Measurements from ENCODE around the gene RNF168. TPM values are rescaled to one million over a fixed set of nuclear protein-coding genes. Genes with fewer than 3 reads are reported as not detected.
"Not testable (repeated sequence)": the region's sequence is repeated elsewhere in the genome, so short reads cannot be mapped to it uniquely, and the experiment has no call there.

The RNF168 gene
- total and polyA plus RNA-seq, 11 donors, result 8.4 to 31.8 (median 20.8) TPM

GRCh38 chr3:196428041-196428440 is 75.5 kb downstream of the RNF168 start:
- no peaks in the 10 kb centered on the region for H3K9me3 ChIP-seq
- H3K4me3 ChIP-seq, result no peak overlapping the region
- WGBS, 4 donors, result 66 to 76% (median 70%) methylated on average over 6 of the region's 6 CpGs
- H3K4me1 ChIP-seq, result peaks cover 0 to 49% (median 22%) of the 10 kb centered on the region in 12 donors
- no peak overlapping the region for H3K27ac ChIP-seq
- no peak for ATAC-seq
- intact Hi-C loops (cut with DNase I), result no loop called here
- no peaks in the 10 kb centered on the region for H3K27me3 ChIP-seq
- H3K36me3 ChIP-seq, result peaks cover 0 to 22% (median 11%) of the 10 kb centered on the region in 9 donors
- DNase-seq, result no peak
- no peak for TF ChIP-seq POLR2A (IDR thresholded peaks at IDR 0.05)
- TF ChIP-seq, protein P1, sequence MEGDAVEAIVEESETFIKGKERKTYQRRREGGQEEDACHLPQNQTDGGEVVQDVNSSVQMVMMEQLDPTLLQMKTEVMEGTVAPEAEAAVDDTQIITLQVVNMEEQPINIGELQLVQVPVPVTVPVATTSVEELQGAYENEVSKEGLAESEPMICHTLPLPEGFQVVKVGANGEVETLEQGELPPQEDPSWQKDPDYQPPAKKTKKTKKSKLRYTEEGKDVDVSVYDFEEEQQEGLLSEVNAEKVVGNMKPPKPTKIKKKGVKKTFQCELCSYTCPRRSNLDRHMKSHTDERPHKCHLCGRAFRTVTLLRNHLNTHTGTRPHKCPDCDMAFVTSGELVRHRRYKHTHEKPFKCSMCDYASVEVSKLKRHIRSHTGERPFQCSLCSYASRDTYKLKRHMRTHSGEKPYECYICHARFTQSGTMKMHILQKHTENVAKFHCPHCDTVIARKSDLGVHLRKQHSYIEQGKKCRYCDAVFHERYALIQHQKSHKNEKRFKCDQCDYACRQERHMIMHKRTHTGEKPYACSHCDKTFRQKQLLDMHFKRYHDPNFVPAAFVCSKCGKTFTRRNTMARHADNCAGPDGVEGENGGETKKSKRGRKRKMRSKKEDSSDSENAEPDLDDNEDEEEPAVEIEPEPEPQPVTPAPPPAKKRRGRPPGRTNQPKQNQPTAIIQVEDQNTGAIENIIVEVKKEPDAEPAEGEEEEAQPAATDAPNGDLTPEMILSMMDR (IDR thresholded peaks at IDR 0.05), result no peak

GRCh38 chr3:196424421-196424820 is 79.1 kb downstream of the RNF168 start:
- Histone ChIP-seq H3K4me1 (peaks cover 0 to 65% (median 28%) of the 10 kb centered on the region in 12 donors), H3K36me3 (peaks cover 0 to 22% (median 11%) of the 10 kb centered on the region in 9 donors)
- H3K9me3 ChIP-seq; ATAC-seq; H3K27ac ChIP-seq; DNase-seq; H3K4me3 ChIP-seq; intact Hi-C loops (cut with DNase I); H3K27me3 ChIP-seq: not testable (repeated sequence)
- 91 to 95% (median 95%) methylated on average over 6 of the region's 6 CpGs for WGBS, 4 donors

DNA sequence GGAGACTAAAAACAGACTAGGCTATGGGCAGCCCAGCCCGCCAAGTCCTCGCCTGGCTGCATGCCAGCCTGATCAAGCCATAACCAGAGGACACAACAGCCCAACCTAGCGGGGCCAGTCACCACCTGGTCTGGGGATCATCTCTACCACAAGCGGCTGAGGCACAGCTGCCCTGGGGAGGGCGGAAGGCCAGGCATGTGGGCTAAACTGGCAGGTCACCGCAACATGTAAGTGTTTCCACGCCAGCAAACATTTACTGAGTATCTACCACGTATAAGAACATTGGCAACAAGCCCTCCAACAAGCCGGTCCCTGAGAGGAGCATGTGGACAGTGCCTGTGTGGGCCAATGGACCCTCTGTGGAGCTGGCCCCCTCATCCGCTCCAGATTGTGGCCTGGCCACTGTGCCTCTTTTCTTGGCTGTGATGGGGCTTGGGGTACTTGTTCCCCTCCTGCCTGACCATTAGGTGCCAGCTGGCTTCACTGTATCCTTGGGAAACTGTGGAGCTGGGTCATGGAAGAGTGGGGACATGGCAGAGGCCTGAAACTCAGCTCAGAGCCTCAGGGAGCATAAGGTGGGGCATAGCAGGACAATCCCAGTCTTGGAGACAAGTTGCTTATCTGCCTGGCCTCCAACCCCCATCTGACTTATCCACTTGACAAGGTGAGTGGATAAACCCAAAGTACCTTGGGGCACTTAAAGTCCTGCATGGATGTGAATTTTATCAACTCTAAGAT is 80.4 kb downstream of the RNF168 start:
- no peaks in the 10 kb centered on the region for H3K9me3 ChIP-seq
- TF ChIP-seq, protein P1 (IDR thresholded peaks at IDR 0.05), result peak in 1 of 12 donors; percentile 7
- TF ChIP-seq POLR2A (IDR thresholded peaks at IDR 0.05), result no peak
- no peaks in the 10 kb centered on the region for H3K27me3 ChIP-seq
- DNase-seq (peak; percentile 82 to 94 (median 89)), ATAC-seq (peak; percentile 95 to 98 (median 96))
- H3K4me3 ChIP-seq, result no peak overlapping the region
- H3K36me3 ChIP-seq, result peaks cover 0 to 22% (median 11%) of the 10 kb centered on the region in 9 donors
- H3K27ac ChIP-seq, result peak overlapping the region in 11 of 12 donors; percentile 37 to 81 (median 72)
- intact Hi-C loops (cut with DNase I), result no loop called here
- WGBS, 4 donors, result 15 to 38% (median 30%) methylated on average over 7 to 10 of the region's 10 CpGs
- H3K4me1 ChIP-seq, result peaks cover 0 to 75% (median 33%) of the 10 kb centered on the region in 12 donors

DNA sequence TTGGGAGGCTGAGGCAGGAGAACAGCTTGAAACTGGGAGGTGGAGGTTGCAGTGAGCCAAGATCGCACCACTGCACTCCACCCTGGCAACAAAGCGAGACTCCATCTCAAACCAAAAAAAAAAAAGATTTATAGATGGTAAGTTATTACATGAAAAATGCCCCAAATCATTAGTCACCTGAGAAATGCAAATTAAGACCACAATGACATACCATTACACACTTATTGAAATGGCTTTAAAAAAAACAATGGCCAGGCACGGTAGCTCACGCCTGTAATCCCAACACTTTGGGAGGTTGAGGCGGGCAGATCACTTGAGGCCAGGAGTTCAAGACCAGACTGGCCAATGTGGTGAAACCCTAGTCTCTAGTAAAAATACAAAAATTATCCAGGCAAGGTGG is 81.9 kb downstream of the RNF168 start:
- Histone ChIP-seq H3K27ac (peak overlapping the region in 8 of 12 donors; percentile 52 to 81 (median 76)), H3K4me1 (peaks cover 0 to 78% (median 34%) of the 10 kb centered on the region in 12 donors), H3K36me3 (peaks cover 0 to 11% (median 4%) of the 10 kb centered on the region in 9 donors)
- H3K4me3 ChIP-seq; DNase-seq; intact Hi-C loops (cut with DNase I); H3K27me3 ChIP-seq; H3K9me3 ChIP-seq; ATAC-seq: not testable (repeated sequence)
- 95 to 97% (median 95%) methylated on average over 5 of the region's 5 CpGs for WGBS, 4 donors

DNA sequence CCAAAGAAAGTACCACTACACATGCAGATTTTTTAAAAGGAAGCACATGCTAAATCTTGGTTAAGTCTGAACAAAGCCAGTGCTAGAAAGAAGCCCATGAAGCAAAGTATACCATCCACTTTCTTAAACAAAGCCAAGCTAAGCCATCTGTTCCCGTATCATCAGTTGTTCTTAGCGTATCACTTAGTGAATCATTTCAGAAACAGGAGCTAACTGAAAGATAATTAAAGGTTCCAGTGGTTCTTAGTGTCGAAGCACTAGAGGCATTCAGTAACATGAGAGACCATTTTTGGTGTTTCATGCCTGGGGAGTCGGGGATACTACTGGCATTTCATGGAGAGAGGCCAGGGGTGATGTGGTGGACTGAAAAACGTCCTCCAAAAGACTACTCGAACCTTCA is 84.2 kb downstream of the RNF168 start:
- Histone ChIP-seq H3K4me1 (peaks cover 0 to 79% (median 36%) of the 10 kb centered on the region in 12 donors), H3K36me3 (no peaks in the 10 kb centered on the region), H3K27me3 (no peaks in the 10 kb centered on the region), H3K27ac (no peak overlapping the region), H3K9me3 (no peaks in the 10 kb centered on the region), H3K4me3 (no peak overlapping the region)
- 76 to 81% (median 78%) methylated on average over 6 of the region's 6 CpGs for WGBS, 4 donors
- no peak for TF ChIP-seq POLR2A (IDR thresholded peaks at IDR 0.05)
- TF ChIP-seq, protein P1 (IDR thresholded peaks at IDR 0.05), result no peak
- intact Hi-C loops (cut with DNase I), result no loop called here
- DNase-seq (no peak), ATAC-seq (no peak)

Other genes starting within 250 kb of the RNF168 start
- gene PCYT1A, start 216.0 kb downstream of the RNF168 start, total RNA-seq, result 100 to 1,000 TPM in 7 of 9 donors, 10 to 100 TPM in 2; 90.4 to 149 (median 105) TPM
- gene PCYT1A, start 216.0 kb downstream of the RNF168 start, polyA plus RNA-seq, result 10 to 100 TPM; 29.4 to 58.0 TPM
- 1 to 10 TPM; 1.9 to 4.6 (median 3.6) TPM for gene DYNLT2B, start 185.5 kb downstream of the RNF168 start, total RNA-seq
- 1 to 10 TPM; 4.3 to 8.8 TPM for gene DYNLT2B, start 185.5 kb downstream of the RNF168 start, polyA plus RNA-seq
- 10 to 100 TPM in 1 of 9 donors, 1 to 10 TPM in 1, under 1 TPM in 3, not detected in 4; 0.38 to 23.5 (median 0.85) TPM for gene TM4SF19, start 165.4 kb downstream of the RNF168 start, total RNA-seq
- not detected for gene TM4SF19, start 165.4 kb downstream of the RNF168 start, polyA plus RNA-seq
- gene UBXN7, start 71.3 kb downstream of the RNF168 start, total RNA-seq, result 10 to 100 TPM; 10.3 to 50.2 (median 29.5) TPM
- gene UBXN7, start 71.3 kb downstream of the RNF168 start, polyA plus RNA-seq, result 10 to 100 TPM in 1 of 2 donors, 1 to 10 TPM in 1; 6.9 to 10.3 TPM
- 100 to 1,000 TPM in 2 of 9 donors, 10 to 100 TPM in 7; 14.5 to 130 (median 50.0) TPM for gene SMCO1, start 11.6 kb upstream of the RNF168 start, total RNA-seq
- 100 to 1,000 TPM in 1 of 2 donors, 1 to 10 TPM in 1; 2.6 to 105 TPM for gene SMCO1, start 11.6 kb upstream of the RNF168 start, polyA plus RNA-seq
- 10 to 100 TPM in 2 of 9 donors, 1 to 10 TPM in 7; 4.2 to 15.5 (median 8.4) TPM for gene WDR53, start 64.8 kb upstream of the RNF168 start, total RNA-seq
- 1 to 10 TPM; 7.3 to 9.7 TPM for gene WDR53, start 64.8 kb upstream of the RNF168 start, polyA plus RNA-seq
- gene FBXO45, start 64.9 kb upstream of the RNF168 start, total RNA-seq, result 1 to 10 TPM; 5.3 to 7.9 (median 6.6) TPM
- gene FBXO45, start 64.9 kb upstream of the RNF168 start, polyA plus RNA-seq, result 10 to 100 TPM in 1 of 2 donors, 1 to 10 TPM in 1; 2.1 to 10.8 TPM
- gene NRROS, start 135.9 kb upstream of the RNF168 start, total RNA-seq, result 10 to 100 TPM in 1 of 9 donors, 1 to 10 TPM in 8; 2.1 to 23.8 (median 3.4) TPM
- 1 to 10 TPM; 1.4 to 2.6 TPM for gene NRROS, start 135.9 kb upstream of the RNF168 start, polyA plus RNA-seq
- 1 to 10 TPM in 7 of 9 donors, under 1 TPM in 2; 0.81 to 2.8 (median 1.4) TPM for gene CEP19, start 208.5 kb upstream of the RNF168 start, total RNA-seq
- 1 to 10 TPM in 1 of 2 donors, under 1 TPM in 1; 0.57 to 1.0 TPM for gene CEP19, start 208.5 kb upstream of the RNF168 start, polyA plus RNA-seq
- gene PIGX, start 208.6 kb upstream of the RNF168 start, total RNA-seq, result 10 to 100 TPM; 16.6 to 21.2 (median 18.8) TPM
- 10 to 100 TPM in 1 of 2 donors, 1 to 10 TPM in 1; 8.3 to 10.7 TPM for gene PIGX, start 208.6 kb upstream of the RNF168 start, polyA plus RNA-seq
- 10 to 100 TPM; 39.2 to 67.8 (median 52.9) TPM for gene PAK2, start 236.1 kb upstream of the RNF168 start, total RNA-seq
- gene PAK2, start 236.1 kb upstream of the RNF168 start, polyA plus RNA-seq, result 10 to 100 TPM; 17.0 to 30.3 TPM

Data from heart left ventricle (tissue), 16 donors.